Measurements from ENCODE around the gene HOXD9. TPM values are rescaled to one million over a fixed set of nuclear protein-coding genes. Genes with fewer than 3 reads are reported as not detected.

The HOXD9 gene
- total RNA-seq, 1 donor from 2014 or later, result 0.56 TPM

DNA sequence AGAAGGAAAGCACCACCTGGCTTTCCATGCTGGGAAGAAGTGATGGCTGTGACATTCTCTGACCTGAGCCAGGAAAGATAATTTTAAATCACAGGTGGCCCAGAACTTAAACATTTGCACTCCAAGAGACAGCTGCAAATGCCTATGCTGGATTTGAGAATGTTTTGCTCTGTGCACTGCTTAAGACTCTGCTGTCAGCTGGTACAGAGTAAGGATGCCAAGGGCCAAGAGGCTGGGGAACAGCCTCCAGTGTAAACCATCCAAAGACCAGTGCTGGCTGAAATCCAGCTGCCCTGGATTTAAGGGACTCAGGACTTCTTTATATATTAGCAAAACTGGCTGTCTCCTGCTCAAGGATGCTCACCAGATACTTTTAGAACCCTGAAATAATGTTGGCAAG is 10.9 kb downstream of the HOXD9 start:
- no peaks in the 10 kb centered on the region for H3K9me3 Mint-ChIP-seq (ENCODE audit: unreplicated experiment)
- peaks cover 6% of the 10 kb centered on the region for H3K36me3 Mint-ChIP-seq (ENCODE audit: low read depth, unreplicated experiment)
- no peak for TF ChIP-seq CTCF (IDR thresholded peaks at IDR 0.05; ENCODE audit: unreplicated experiment)
- H3K27me3 Mint-ChIP-seq (ENCODE audit: unreplicated experiment), result peaks cover 41% of the 10 kb centered on the region
- DNase-seq (ENCODE audit: low spot score), result no peak
- H3K4me3 Mint-ChIP-seq (ENCODE audit: unreplicated experiment), result no peak overlapping the region
- peaks cover 31% of the 10 kb centered on the region for H3K4me1 Mint-ChIP-seq (ENCODE audit: unreplicated experiment)
- no peak overlapping the region for H3K27ac Mint-ChIP-seq (ENCODE audit: unreplicated experiment)

GRCh38 chr2:176134035-176134434 is 11.5 kb downstream of the HOXD9 start:
- H3K27ac Mint-ChIP-seq (ENCODE audit: unreplicated experiment), result no peak overlapping the region
- H3K4me1 Mint-ChIP-seq (ENCODE audit: unreplicated experiment), result peaks cover 31% of the 10 kb centered on the region
- H3K9me3 Mint-ChIP-seq (ENCODE audit: unreplicated experiment), result no peaks in the 10 kb centered on the region
- no peak for TF ChIP-seq CTCF (IDR thresholded peaks at IDR 0.05; ENCODE audit: unreplicated experiment)
- H3K36me3 Mint-ChIP-seq (ENCODE audit: low read depth, unreplicated experiment), result peaks cover 6% of the 10 kb centered on the region
- H3K4me3 Mint-ChIP-seq (ENCODE audit: unreplicated experiment), result no peak overlapping the region
- no peak for DNase-seq (ENCODE audit: low spot score)
- peaks cover 36% of the 10 kb centered on the region for H3K27me3 Mint-ChIP-seq (ENCODE audit: unreplicated experiment)

DNA sequence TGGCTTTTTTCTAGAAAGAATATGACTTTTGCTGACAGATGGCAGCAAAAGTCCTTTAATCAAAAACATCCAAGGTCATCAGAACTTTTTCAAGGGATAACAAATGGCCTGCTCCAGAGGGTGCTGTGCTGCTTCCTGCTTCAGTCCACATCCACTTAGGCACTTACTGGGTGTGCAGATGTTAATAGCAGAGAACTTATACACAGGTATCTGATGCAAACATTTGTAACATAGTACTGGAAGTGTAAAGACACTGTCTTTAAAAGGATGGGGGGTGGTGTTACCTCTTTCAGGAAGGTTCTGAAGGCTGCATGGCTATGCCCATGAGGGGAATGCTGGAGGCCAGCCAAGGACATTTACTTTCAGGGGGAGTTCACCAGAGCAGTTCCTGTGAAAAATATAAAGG is 12.5 kb downstream of the HOXD9 start:
- H3K9me3 Mint-ChIP-seq (ENCODE audit: unreplicated experiment), result no peaks in the 10 kb centered on the region
- peaks cover 37% of the 10 kb centered on the region for H3K27me3 Mint-ChIP-seq (ENCODE audit: unreplicated experiment)
- H3K36me3 Mint-ChIP-seq (ENCODE audit: low read depth, unreplicated experiment), result peaks cover 6% of the 10 kb centered on the region
- H3K4me3 Mint-ChIP-seq (ENCODE audit: unreplicated experiment), result peak overlapping the region; percentile 90
- H3K4me1 Mint-ChIP-seq (ENCODE audit: unreplicated experiment), result peaks cover 35% of the 10 kb centered on the region
- DNase-seq (ENCODE audit: low spot score), result no peak
- H3K27ac Mint-ChIP-seq (ENCODE audit: unreplicated experiment), result peak overlapping the region; percentile 95
- TF ChIP-seq CTCF (IDR thresholded peaks at IDR 0.05; ENCODE audit: unreplicated experiment), result no peak

DNA sequence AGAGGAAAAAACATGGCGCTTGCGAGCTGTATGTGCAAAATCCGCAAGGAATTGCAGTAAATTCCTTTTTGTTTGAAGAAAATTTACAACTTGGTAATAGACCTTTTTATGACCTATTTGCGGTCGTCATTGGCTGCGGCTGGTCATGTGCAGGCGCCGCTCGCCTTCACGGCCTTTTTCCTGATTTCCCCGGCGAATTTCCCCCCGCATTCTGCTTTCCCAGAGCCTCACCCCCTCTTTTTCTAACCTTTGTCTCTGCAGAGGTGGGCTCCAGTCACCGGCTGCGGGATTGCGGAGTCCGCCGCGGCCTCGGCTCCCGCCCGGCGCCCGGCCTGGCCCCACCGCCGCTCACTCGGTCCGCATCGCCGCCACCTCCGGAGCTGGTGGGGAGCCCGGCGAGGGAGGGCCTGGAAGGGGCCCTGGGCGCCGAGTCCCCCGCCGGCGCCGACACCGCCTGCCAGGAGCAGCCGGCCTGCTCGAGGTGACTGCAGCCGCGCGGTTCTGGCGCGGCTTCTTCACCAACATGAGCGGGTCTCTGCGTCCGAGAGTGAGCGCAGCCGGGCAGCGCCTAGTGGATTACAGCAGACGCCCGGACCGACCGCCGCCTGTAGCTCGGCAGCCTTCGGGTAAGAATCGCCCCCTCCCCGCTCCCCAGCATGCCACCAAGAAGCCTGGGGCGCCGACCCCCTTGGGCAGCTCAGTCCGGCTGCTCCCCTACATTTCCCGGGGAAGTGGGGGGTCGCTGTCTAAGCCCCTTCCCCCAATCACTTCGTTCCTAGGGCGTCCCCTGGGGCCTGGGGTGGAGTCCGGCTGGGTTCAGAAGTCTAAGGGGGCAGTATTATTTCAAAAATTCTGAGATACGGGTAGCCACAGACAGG is 14.1 kb downstream of the HOXD9 start:
- no peaks in the 10 kb centered on the region for H3K9me3 Mint-ChIP-seq (ENCODE audit: unreplicated experiment)
- peaks cover 6% of the 10 kb centered on the region for H3K36me3 Mint-ChIP-seq (ENCODE audit: low read depth, unreplicated experiment)
- DNase-seq (ENCODE audit: low spot score), result no peak
- no peak for TF ChIP-seq CTCF (IDR thresholded peaks at IDR 0.05; ENCODE audit: unreplicated experiment)
- H3K4me3 Mint-ChIP-seq (ENCODE audit: unreplicated experiment), result peak overlapping the region; percentile 90
- peak overlapping the region; percentile 95 for H3K27ac Mint-ChIP-seq (ENCODE audit: unreplicated experiment)
- H3K4me1 Mint-ChIP-seq (ENCODE audit: unreplicated experiment), result peaks cover 34% of the 10 kb centered on the region
- H3K27me3 Mint-ChIP-seq (ENCODE audit: unreplicated experiment), result peaks cover 36% of the 10 kb centered on the region

DNA sequence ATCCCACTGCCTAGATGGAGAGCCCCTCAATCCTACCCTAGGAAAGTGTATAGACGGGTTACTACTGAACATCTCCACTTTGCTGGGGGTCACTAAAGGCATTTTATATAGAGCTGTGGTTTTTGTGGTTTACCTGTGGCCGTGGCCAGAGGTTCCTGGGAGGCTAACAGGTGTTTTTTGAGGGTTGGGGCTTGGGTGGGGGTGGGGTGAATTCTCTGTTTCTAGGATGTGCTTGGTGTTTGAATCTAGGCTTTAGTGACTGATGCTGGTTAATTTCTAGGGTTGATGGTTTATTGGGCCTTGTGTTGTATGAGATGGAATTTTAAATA is 14.7 kb downstream of the HOXD9 start:
- no peak for DNase-seq (ENCODE audit: low spot score)
- peaks cover 6% of the 10 kb centered on the region for H3K36me3 Mint-ChIP-seq (ENCODE audit: low read depth, unreplicated experiment)
- H3K4me1 Mint-ChIP-seq (ENCODE audit: unreplicated experiment), result peaks cover 34% of the 10 kb centered on the region
- H3K9me3 Mint-ChIP-seq (ENCODE audit: unreplicated experiment), result no peaks in the 10 kb centered on the region
- H3K27ac Mint-ChIP-seq (ENCODE audit: unreplicated experiment), result no peak overlapping the region
- H3K27me3 Mint-ChIP-seq (ENCODE audit: unreplicated experiment), result peaks cover 36% of the 10 kb centered on the region
- TF ChIP-seq CTCF (IDR thresholded peaks at IDR 0.05; ENCODE audit: unreplicated experiment), result no peak
- H3K4me3 Mint-ChIP-seq (ENCODE audit: unreplicated experiment), result peak overlapping the region; percentile 86
